SKM-1 treated with dmso at 0.1 percent for 144 hours (cell line): ENCODE results near the gene TPRN.

Experiments used
- DNase-seq: peaks from one replicate; lab custom pipeline; 2025; ENCODE audit not compliant: unreplicated experiment; lab: John Stamatoyannopoulos, UW

Gene TPRN

GRCh38 chr9:137146527-137146918 is 54.0 kb downstream of the TPRN start:
- DNase-seq: no peak

- DNase-seq: no peak
These were observed 54.6 kb downstream of the TPRN start for GRCh38 chr9:137145731-137146526.

GRCh38 chr9:137143459-137143858 is 57.1 kb downstream of the TPRN start:
- no peak for DNase-seq

GRCh38 chr9:137141976-137142936 is 58.3 kb downstream of the TPRN start:
- no peak for DNase-seq
